KOPT-K1 (cell line): ENCODE measurements around the gene HSPD1.

Experiments
- H3K27ac ChIP-seq: fragments of 200-600 bp; sonication (generic); 2 replicates; pipeline ENCODE4 v1.5.1; 2016; ENCODE audit warnings: antibody characterized with exemption, mild to moderate bottlenecking, low read depth, low read length; ENCODE audit not compliant: poor library complexity, severe bottlenecking
- H3K36me3 ChIP-seq: fragments of 200-600 bp; sonication (generic); 2 replicates; pipeline ENCODE4 v1.5.1; 2017; ENCODE audit warnings: antibody characterized with exemption, mild to moderate bottlenecking, low read length, moderate library complexity; ENCODE audit not compliant: insufficient read depth
- H3K9me3 ChIP-seq: fragments of 200-600 bp; sonication (generic); 2 replicates; pipeline ENCODE4 v1.5.1; 2017; ENCODE audit warnings: antibody characterized with exemption, low read length, mild to moderate bottlenecking; ENCODE audit not compliant: insufficient read depth, poor library complexity, severe bottlenecking

Gene HSPD1

DNA sequence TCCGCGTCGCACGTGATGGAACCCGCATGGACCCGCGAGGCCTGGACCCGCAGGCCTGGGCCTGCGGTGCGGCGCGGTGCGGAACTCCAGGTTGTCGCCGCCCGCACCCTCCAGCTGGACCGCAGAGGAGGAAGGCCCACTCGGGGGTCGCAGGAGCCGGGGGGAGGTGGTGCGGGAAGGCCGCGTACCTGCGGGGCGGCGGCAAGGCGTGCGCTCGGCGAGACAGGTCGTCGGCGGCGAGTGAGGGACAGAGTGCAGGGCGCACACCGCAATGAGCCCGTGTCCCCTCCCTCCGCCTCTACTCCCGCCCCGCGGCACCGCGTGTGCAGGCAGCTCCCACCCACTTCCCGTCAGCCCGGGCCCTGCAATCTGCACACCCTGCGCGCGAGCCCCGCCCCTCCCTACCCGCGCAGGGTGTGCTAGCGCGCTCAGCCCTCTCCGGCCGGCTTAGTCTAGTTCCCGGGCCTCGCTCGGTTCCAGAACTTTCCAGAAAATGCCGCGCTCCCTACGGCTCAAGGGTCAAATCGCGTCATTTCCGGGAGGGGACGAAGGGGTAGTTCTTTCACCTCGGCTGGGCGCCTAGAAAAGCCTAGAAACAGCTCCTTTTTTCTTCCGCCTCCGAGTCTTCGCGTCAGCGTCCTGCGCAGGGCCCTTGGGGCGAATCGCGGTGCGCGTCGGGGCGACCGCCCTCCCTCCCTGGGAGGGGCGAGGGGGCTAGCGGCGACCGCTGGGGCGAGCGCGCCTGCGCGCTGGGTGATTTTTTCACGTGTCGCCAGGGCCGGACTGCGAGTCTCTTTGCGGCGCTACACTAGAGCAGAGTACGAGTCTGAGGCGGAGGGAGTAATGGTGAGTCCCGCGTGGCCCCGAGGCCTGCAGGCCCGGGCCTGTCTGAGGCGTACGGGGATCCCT, at the start of gene HSPD1, which contains the start of gene HSPE1:
HSPD1 (minus strand) TSS at position 247 of the 909 bp plus-strand sequence. CDS start 992 bp downstream, outside the sequence.
HSPE1 (plus strand) TSS at position 786 of the 909 bp plus-strand sequence; CDS start at position 844, 58 bp downstream.
- no peaks in the 10 kb centered on the region for H3K9me3 ChIP-seq
- H3K27ac ChIP-seq, result peak within 1 kb of the TSS; percentile 92
- peaks cover 74% of the 10 kb centered on the region for H3K36me3 ChIP-seq

DNA sequence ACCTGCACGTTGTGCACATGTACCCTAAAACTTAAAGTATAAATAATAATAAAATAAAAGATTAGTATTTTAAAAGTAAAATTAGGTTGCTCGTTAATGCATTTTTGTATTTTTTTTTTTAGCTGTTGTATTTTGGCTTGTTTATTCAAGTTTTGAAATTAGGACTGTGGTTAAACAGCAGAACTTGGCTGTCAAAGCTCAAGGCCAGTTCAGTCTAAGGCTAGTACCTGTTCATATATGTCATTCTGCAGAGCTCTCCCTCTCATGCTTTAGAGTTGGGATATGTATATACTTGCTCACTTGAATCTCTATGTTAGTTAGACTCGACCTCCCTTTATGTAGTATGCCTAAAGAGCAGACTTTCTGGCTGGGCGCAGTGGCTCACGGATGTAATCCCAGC, 48.9 kb upstream of the HSPD1 start:
- Histone ChIP-seq H3K27ac (no peak overlapping the region), H3K36me3 (peaks cover 89% of the 10 kb centered on the region), H3K9me3 (no peaks in the 10 kb centered on the region)

DNA sequence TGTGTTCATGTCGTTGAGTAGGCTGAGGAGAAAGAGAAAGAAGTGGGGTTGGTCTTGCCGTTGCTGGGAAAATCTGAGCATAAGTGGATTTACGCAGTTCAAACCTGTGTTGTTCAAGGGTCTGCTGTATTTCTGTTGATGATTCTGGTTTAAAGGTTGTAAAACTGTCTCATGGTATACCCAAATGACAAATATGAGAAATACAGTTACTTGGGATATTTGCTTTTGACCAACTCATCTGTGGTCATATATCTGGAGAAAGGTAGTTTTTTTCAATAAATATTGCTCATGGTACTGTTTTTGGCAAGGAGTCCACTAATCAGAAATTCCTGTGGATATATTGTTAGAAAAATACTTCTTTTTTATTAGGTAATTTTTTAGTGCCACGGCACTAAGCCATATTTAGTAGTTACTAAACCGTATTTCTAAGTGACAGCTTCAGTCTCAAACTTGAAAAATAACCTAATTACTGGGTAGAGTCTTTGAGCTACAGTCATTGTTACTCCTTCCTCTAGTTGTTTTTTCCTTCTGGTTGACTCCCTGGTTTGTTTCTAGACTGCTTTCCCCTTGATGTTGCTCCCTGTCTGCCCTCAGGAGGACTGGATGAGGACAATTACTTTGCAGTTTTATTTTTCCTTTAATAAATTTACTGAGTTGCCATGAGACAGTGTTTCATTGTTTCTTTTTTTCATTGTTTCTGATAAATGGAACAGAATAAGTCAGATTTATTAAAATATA, 47.7 kb upstream of the HSPD1 start:
- Histone ChIP-seq H3K27ac (no peak overlapping the region), H3K9me3 (no peaks in the 10 kb centered on the region), H3K36me3 (peaks cover 89% of the 10 kb centered on the region)

DNA sequence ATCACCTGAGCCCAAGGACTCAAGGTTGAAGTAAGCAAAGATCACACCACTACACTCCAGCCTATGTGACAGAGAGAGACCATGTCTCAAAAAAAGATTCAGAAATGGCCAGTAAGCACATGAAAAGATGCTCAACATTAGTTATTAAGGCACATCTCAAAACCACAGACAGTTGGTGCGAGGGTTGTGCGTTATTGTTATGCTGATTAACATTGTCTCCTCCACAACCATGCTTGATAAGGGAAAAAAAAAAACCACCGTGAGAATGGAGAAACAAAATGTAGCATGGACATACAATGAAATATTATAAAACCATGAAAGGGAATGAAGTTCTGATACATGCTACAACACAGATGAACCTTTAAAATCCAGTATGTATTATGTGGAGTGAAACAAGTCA, 43.6 kb upstream of the HSPD1 start:
- Histone ChIP-seq H3K36me3 (peaks cover 90% of the 10 kb centered on the region), H3K9me3 (no peaks in the 10 kb centered on the region), H3K27ac (no peak overlapping the region)

DNA sequence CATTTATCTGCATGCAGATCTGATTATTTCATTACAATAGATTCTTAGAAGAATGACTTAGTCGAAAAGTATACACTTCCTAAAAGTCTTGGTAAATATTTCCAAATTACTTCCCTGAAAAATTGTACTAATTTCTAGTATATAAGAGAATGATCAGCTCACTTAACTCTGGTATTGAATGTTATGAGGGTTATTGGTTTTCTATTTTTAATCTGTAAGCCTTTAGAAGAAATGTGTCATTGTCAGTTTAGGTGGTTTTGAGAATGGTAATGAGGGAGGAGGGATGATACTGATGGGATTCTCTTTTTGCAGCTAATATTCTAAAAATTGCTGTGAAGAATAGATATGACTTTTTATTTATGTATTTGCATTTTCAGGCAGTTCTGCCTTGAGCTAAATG, 40.1 kb upstream of the HSPD1 start:
- H3K9me3 ChIP-seq, result no peaks in the 10 kb centered on the region
- H3K36me3 ChIP-seq, result peaks cover 99% of the 10 kb centered on the region
- no peak overlapping the region for H3K27ac ChIP-seq

DNA sequence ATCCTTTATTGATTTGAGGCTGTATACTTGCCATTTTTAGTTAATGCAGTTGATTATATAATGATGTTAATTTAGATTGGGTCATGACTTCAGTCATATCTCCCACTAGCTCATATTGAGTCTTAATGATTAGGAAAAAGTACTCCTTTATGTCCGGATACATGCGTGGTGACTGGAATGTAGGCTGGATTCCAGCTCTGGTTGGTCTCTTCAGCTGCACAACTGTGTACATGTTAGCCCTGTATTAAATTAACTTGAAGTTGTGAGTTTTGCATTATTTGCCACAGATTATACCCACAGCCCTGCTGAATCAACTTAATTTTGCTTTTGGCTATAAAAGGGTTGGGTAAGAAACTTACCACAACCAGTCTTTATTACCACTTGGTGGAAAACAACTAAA, 38.8 kb upstream of the HSPD1 start:
- Histone ChIP-seq H3K27ac (no peak overlapping the region), H3K9me3 (no peaks in the 10 kb centered on the region), H3K36me3 (peaks cover 92% of the 10 kb centered on the region)

DNA sequence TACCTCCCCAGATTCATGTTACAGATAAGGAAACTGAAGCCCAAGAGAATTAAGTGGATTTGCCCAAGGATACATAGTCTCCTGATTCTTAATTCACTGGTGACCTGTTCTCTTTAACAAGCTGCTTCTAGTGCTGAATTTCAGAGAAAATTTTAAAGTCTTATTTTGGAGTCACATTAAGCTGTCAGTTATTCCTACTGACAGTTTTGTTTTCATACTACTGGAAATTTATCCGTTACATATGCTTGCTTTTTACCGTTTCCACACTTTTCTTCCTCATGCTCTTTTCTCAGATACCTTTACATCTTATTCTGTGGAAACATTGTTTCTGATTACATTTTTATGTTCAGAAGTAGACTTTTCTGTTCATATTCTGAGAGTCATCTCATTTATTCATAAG, 17.5 kb upstream of the HSPD1 start:
- Histone ChIP-seq H3K27ac (peak overlapping the region; percentile 80), H3K36me3 (peaks cover 20% of the 10 kb centered on the region)

DNA sequence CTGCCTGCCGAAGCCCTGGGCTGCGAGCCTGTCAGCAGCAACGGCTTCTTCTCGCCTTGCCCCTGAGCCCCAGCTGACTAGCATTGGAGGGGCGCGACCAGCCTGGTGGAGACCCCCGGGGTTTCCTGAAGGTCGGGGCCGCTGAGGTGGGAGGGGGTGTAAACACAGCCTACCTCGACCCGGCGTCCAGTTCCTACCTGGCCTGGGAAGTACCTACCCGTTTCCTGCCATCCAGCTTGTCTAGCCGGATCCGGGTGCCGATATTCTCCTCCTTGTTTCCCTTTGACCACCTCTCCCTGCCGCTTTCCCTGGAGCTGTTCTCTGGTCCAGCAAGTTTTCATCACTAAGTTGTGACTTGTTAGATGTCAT, 16.7 kb upstream of the HSPD1 start:
- peaks cover 15% of the 10 kb centered on the region for H3K9me3 ChIP-seq
- H3K27ac ChIP-seq, result peak overlapping the region; percentile 80
- peaks cover 15% of the 10 kb centered on the region for H3K36me3 ChIP-seq

More for the DNA sequence above, 17.5 kb upstream of the HSPD1 start:
- peaks cover 16% of the 10 kb centered on the region for H3K9me3 ChIP-seq

DNA sequence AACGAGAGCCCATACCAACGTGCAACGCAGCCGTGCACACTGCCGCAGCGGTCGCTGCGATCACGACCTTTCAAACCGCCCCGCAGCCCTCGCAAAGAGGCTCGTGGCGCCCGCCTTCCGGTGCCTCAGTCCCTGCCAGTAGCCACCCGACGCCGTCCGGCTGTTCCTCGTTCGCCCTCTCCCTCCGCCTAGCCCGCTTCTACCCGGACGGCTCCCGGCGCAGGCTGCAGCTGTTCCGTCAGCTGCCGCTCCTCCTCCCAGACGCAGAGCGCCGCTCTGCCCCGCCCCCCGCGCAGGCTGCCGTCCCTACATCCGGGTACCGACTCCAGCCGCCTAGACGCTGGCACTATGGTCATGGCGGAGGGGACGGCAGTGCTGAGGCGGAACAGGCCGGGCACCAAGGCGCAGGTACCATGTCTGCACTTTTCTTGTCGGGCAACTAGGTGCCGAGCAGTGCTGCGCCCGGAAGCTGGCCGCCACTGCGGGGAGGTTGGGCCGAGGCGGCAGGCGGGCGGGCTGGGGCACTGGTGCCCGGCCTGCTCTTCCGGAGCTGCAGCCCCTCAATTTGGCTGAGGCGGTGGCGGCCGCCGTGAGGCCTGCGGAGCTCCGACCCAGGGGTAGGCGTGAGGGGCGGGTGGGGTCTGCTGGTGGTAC, 16.2 kb upstream of the HSPD1 start, which contains the start of gene MOB4:
MOB4 (plus strand) TSS at position 328 of the 654 bp plus-strand sequence; CDS start at position 349, 21 bp downstream.
- peaks cover 10% of the 10 kb centered on the region for H3K9me3 ChIP-seq
- H3K27ac ChIP-seq, result peak within 1 kb of the TSS; percentile 80
- peaks cover 12% of the 10 kb centered on the region for H3K36me3 ChIP-seq

DNA sequence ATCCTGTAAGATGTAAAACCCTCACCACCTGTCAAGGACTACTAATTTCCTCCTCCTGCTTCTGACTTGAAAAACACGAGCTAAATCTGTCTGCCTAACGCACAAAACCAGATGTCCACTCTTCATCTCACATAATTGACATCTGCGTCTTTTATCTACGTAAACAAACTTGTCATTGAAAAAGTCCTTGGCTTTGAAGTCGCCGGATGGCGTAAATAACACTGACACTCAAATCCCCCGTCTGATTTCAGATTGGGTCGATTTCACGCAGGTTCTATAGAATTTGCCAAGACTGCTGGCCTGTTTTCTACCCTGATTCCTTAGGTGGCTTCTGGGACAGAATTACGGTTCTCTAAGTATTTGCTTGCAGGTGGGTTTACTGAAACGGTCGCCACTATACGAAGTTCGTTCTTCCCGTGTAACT, 15.7 kb upstream of the HSPD1 start:
- peaks cover 9% of the 10 kb centered on the region for H3K36me3 ChIP-seq
- peak overlapping the region; percentile 80 for H3K27ac ChIP-seq
- H3K9me3 ChIP-seq, result peaks cover 5% of the 10 kb centered on the region

DNA sequence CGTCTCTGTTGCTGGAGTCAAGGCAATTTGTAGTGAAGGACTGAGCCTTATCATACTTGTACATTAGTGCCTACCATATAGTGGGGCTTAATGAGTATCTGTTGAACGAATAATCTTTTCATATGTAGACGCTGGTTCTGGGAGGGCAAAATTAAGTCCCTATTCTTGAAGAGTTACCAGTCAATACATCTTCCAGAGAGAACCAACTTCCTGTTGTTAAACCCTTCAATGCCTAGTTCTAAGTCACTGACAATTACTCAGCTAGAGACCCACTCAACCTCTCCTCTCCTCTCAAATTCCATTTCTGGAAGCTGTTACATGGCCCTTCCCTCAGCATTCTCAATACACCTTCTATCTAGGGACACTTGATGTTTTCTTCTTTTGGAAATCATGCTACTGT, 15.1 kb upstream of the HSPD1 start:
- Histone ChIP-seq H3K36me3 (peaks cover 8% of the 10 kb centered on the region), H3K9me3 (no peaks in the 10 kb centered on the region), H3K27ac (peak overlapping the region; percentile 80)

DNA sequence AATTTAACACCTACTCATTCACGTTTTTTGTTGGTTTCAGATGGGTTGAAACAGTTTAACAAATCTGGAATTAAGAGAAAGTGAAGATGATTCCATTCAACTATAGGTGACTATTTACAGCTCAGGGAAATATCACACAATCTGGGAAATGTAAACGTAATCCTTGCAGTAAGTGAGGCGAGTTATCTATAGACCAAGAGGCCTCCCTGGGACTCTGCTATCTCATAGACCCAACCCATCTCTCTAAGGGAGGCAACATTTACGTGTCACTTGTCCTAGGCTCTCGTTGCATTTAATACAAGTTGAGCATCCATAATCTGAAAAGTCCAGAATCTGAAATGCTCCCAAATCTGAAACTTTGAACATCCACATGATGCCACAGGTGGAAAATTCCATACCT, 14.3 kb upstream of the HSPD1 start:
- H3K36me3 ChIP-seq, result peaks cover 9% of the 10 kb centered on the region; the same call in 1 of the 2 replicates
- H3K9me3 ChIP-seq, result no peaks in the 10 kb centered on the region
- no peak overlapping the region for H3K27ac ChIP-seq

DNA sequence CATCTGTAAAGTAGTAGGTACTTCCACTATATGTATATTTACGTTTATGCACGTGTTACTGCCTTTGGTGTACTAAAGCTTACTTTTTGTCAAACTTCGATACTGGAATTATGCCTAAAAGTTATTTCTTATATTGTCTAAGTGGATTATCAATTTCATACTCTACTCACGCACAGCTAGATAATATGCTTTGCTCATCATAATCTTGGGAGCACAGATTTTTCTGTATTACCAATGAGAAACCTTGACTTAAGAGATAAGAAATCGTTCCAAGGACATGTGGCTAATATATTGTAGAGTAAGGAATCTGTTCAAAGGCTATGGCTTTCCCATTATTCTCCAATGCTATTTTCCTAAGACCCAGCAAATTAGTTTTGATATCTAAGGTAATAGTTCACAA, 7.0 kb upstream of the HSPD1 start:
- Histone ChIP-seq H3K36me3 (peaks cover 76% of the 10 kb centered on the region), H3K9me3 (no peaks in the 10 kb centered on the region), H3K27ac (no peak overlapping the region)

DNA sequence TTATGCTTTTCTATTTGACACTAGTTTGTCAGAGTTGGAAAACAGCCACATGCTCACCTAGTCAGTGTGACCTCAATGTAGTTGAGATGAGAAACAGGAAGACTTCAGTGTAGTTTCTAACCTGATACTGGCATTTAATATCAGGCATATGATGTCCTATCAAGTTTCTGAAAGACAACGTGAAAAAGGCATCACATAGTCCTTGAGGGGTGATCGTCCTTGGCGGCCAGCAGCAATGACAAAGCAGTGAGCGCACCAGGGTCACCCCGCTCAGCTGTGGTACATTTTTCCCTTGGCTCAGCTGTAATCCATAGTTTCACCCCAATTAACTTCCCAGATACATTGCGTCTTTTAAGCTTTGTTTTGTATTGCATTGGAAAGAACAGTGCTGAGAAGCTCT, 4.9 kb upstream of the HSPD1 start:
- Histone ChIP-seq H3K9me3 (no peaks in the 10 kb centered on the region), H3K27ac (no peak overlapping the region), H3K36me3 (peaks cover 72% of the 10 kb centered on the region)

DNA sequence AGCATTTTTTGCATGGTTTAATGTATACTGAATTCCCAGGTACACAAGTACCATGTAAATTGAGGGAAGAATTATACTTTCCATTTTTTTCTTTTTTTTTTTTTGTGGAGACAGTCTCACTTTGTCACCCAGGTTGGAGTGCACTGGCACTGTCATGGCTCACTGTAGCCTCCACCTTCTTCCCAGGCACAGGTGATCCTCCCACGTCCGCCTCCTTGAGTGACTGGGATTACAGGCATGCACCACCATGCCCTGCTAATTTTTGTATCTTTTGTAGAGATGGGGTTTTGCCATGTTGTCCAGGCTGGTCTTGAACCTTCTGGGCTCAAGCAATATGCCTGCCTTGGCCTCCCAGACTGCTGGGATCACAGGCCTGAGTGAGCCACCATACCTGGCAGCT, 4.4 kb upstream of the HSPD1 start:
- H3K9me3 ChIP-seq, result no peaks in the 10 kb centered on the region
- H3K36me3 ChIP-seq, result peaks cover 72% of the 10 kb centered on the region
- H3K27ac ChIP-seq, result no peak overlapping the region
